Glutamatergic neuron (in vitro differentiated cells): ENCODE measurements around the gene GNB2. TPM values are rescaled to one million over a fixed set of nuclear protein-coding genes. Genes with fewer than 3 reads are reported as not detected.
"Not testable (repeated sequence)": the region's sequence is repeated elsewhere in the genome, so short reads cannot be mapped to it uniquely, and the experiment has no call there.

Experiments
- DNase-seq: peaks from one replicate; pipeline ENCODE4 v3.0.0; 2022
- H3K27ac Mint-ChIP-seq: one replicate; pipeline ENCODE4 v1.8.0; 2020; ENCODE audit warnings: mild to moderate bottlenecking, mixed read lengths, inconsistent platforms; ENCODE audit not compliant: unreplicated experiment
- H3K27me3 Mint-ChIP-seq: one replicate; pipeline ENCODE4 v1.8.0; 2020; ENCODE audit warnings: mild to moderate bottlenecking, moderate library complexity, mixed read lengths, inconsistent platforms; ENCODE audit not compliant: unreplicated experiment
- H3K36me3 Mint-ChIP-seq: one replicate; pipeline ENCODE4 v1.8.0; 2020; ENCODE audit warnings: mild to moderate bottlenecking, mixed read lengths, inconsistent platforms; ENCODE audit not compliant: unreplicated experiment
- H3K4me1 Mint-ChIP-seq: one replicate; pipeline ENCODE4 v1.8.0; 2020; ENCODE audit warnings: mild to moderate bottlenecking, low read depth, mixed read lengths, inconsistent platforms; ENCODE audit not compliant: unreplicated experiment
- H3K4me3 Mint-ChIP-seq: one replicate; pipeline ENCODE4 v1.8.0; 2020; ENCODE audit warnings: mild to moderate bottlenecking, mixed read lengths, inconsistent platforms; ENCODE audit not compliant: unreplicated experiment
- H3K9me3 Mint-ChIP-seq: one replicate; pipeline ENCODE4 v1.8.0; 2020; ENCODE audit warnings: mild to moderate bottlenecking, moderate library complexity, mixed read lengths, inconsistent platforms; ENCODE audit not compliant: unreplicated experiment
- CTCF ChIP-seq: fragments of 200-600 bp; sonication (generic); IDR thresholded peaks from one replicate; pipeline ENCODE4 v1.5.0; 2021; ENCODE audit not compliant: partially characterized antibody, unreplicated experiment
- total RNA-seq: library from RNA; stranded (reverse); fragmentation: NEBNext Ultra II Directional; extraction: Animal tissue kit (Norgen Biotek cat#: 25700); gene quantifications from one replicate; pipeline ENCODE4 v1.2.1, GENCODE V29; 2021; ENCODE audit not compliant: unreplicated experiment

Gene GNB2
- total RNA-seq, 1 donor from 2014 or later: 275 TPM

GRCh38 chr7:100665168-100665726, 8.3 kb upstream of the GNB2 start:
- peaks cover 8% of the 10 kb centered on the region for H3K36me3 Mint-ChIP-seq
- no peak overlapping the region for H3K27ac Mint-ChIP-seq
- H3K4me3 Mint-ChIP-seq: no peak overlapping the region
- H3K9me3 Mint-ChIP-seq: peaks cover 9% of the 10 kb centered on the region
- DNase-seq: no peak
- no peaks in the 10 kb centered on the region for H3K4me1 Mint-ChIP-seq
- H3K27me3 Mint-ChIP-seq: peaks cover 1% of the 10 kb centered on the region
- TF ChIP-seq CTCF: no peak

- no peaks in the 10 kb centered on the region for H3K4me1 Mint-ChIP-seq
- DNase-seq: no peak
- H3K27ac Mint-ChIP-seq: no peak overlapping the region
- no peak overlapping the region for H3K4me3 Mint-ChIP-seq
- H3K36me3 Mint-ChIP-seq: peaks cover 8% of the 10 kb centered on the region
- TF ChIP-seq CTCF: no peak
- peaks cover 7% of the 10 kb centered on the region for H3K9me3 Mint-ChIP-seq
- H3K27me3 Mint-ChIP-seq: no peaks in the 10 kb centered on the region
Measured at GRCh38 chr7:100667331-100668068, 6.0 kb upstream of the GNB2 start.

- peaks cover 10% of the 10 kb centered on the region for H3K9me3 Mint-ChIP-seq
Measured at GRCh38 chr7:100668069-100668449, 5.5 kb upstream of the GNB2 start.

GRCh38 chr7:100669106-100669505, 4.4 kb upstream of the GNB2 start:
- H3K27me3 Mint-ChIP-seq, H3K36me3 Mint-ChIP-seq, DNase-seq, H3K4me3 Mint-ChIP-seq, H3K9me3 Mint-ChIP-seq, H3K27ac Mint-ChIP-seq, H3K4me1 Mint-ChIP-seq: not testable (repeated sequence)

More at GRCh38 chr7:100668069-100668449, 5.5 kb upstream of the GNB2 start:
- no peak for TF ChIP-seq CTCF
- Mint-ChIP-seq H3K27ac (no peak overlapping the region), H3K36me3 (peaks cover 8% of the 10 kb centered on the region), H3K27me3 (no peaks in the 10 kb centered on the region), H3K4me1 (no peaks in the 10 kb centered on the region), H3K4me3 (no peak overlapping the region)
- no peak for DNase-seq

- H3K27ac Mint-ChIP-seq: no peak overlapping the region
- TF ChIP-seq CTCF: no peak
- H3K9me3 Mint-ChIP-seq: peaks cover 10% of the 10 kb centered on the region
- peaks cover 2% of the 10 kb centered on the region for H3K27me3 Mint-ChIP-seq
- H3K4me3 Mint-ChIP-seq: no peak overlapping the region
- no peak for DNase-seq
- H3K36me3 Mint-ChIP-seq: peaks cover 8% of the 10 kb centered on the region
- no peaks in the 10 kb centered on the region for H3K4me1 Mint-ChIP-seq
Measured at GRCh38 chr7:100670074-100670473, 3.5 kb upstream of the GNB2 start.
